Endodermal cell (in vitro differentiated cells): ENCODE results near the gene ADPRS. TPM values are rescaled to one million over a fixed set of nuclear protein-coding genes. Genes with fewer than 3 reads are reported as not detected.
A peak's percentile ranks its signal among the peaks of the same experiment; 100 is the strongest.

Experiments used
- DNase-seq: peaks from one replicate; pipeline ENCODE4 v3.0.0-alpha.2; 2017
- H3K27ac ChIP-seq: 2 replicates; pipeline ENCODE4 v1.5.1; 2013; ENCODE audit warnings: mild to moderate bottlenecking, low read depth, low read length, moderate library complexity
- H3K27me3 ChIP-seq: 2 replicates; pipeline ENCODE4 v1.6.1; 2013; ENCODE audit warnings: mild to moderate bottlenecking, low read length, moderate library complexity; ENCODE audit not compliant: insufficient read depth, control insufficient read depth, poor library complexity, severe bottlenecking
- H3K36me3 ChIP-seq: 2 replicates; pipeline ENCODE4 v1.7.0; 2013; ENCODE audit warnings: mild to moderate bottlenecking, low read length, moderate library complexity; ENCODE audit not compliant: control insufficient read depth, insufficient read depth
- H3K4me1 ChIP-seq: one replicate; pipeline ENCODE4 v1.7.0; 2013; ENCODE audit warnings: low read length; ENCODE audit not compliant: control insufficient read depth, insufficient read depth
- H3K4me3 ChIP-seq: 2 replicates; pipeline ENCODE4 v1.5.1; 2013; ENCODE audit warnings: mild to moderate bottlenecking, low read length, moderate library complexity
- H3K9ac ChIP-seq: 2 replicates; pipeline ENCODE4 v1.6.1; 2013; ENCODE audit warnings: mild to moderate bottlenecking, low read length, moderate library complexity; ENCODE audit not compliant: poor library complexity, severe bottlenecking; ENCODE audit errors: extremely low read depth
- H3K9me3 ChIP-seq: 2 replicates; pipeline ENCODE4 v1.6.1; 2013; ENCODE audit warnings: mild to moderate bottlenecking, low read length, moderate library complexity; ENCODE audit not compliant: control insufficient read depth
- H3K27ac Mint-ChIP-seq: 2 replicates; pipeline ENCODE4 v1.8.0; 2020; ENCODE audit warnings: mixed read lengths
- H3K27me3 Mint-ChIP-seq: 2 replicates; pipeline ENCODE4 v1.8.0; 2021; ENCODE audit warnings: mild to moderate bottlenecking, mixed read lengths; ENCODE audit not compliant: insufficient read depth
- H3K36me3 Mint-ChIP-seq: 2 replicates; pipeline ENCODE4 v1.8.0; 2020; ENCODE audit warnings: low read depth, mixed read lengths
- H3K4me1 Mint-ChIP-seq: 2 replicates; pipeline ENCODE4 v1.8.0; 2020; ENCODE audit warnings: mixed read lengths
- H3K4me3 Mint-ChIP-seq: 2 replicates; pipeline ENCODE4 v1.8.0; 2020; ENCODE audit warnings: mild to moderate bottlenecking, moderate library complexity, mixed read lengths
- H3K9me3 Mint-ChIP-seq: 2 replicates; pipeline ENCODE4 v1.8.0; 2020; ENCODE audit warnings: mild to moderate bottlenecking, mixed read lengths
- CTCF ChIP-seq: fragments of 200-600 bp; sonication (generic); conservative IDR thresholded peaks from 2 replicates; pipeline ENCODE4 v1.5.0; 2021; ENCODE audit warnings: antibody characterized with exemption, mild to moderate bottlenecking
- WGBS, 2 experiments: methylation state at CpG; one replicate each; pipeline versions ENCODE4 v1.1.5 to v1.1.7; 2013; ENCODE audit warnings: missing lambda C conversion rate in 2 of 2, mixed read lengths in 1 of 2; ENCODE audit not compliant: insufficient coverage in 1 of 2, insufficient read length in 1 of 2; 5-methylcytosine and 5-hydroxymethylcytosine counted together
- long read RNA-seq, 4 experiments: library from polyadenylated mRNA in 2 of 4; library from RNA in 1 of 4; library from capped mRNA in 1 of 4; stranded (forward) in 3 of 4; unstranded in 1 of 4; transcript quantifications; one replicate each; pipeline ENCODE4 v2.0.0, GENCODE V29; 2020 to 2021; ENCODE audit warnings: inconsistent platforms in 1 of 4
- polyA plus RNA-seq, 2 experiments: library from polyadenylated mRNA; stranded (reverse); fragments of 50-300 nt; gene quantifications; one replicate each; pipeline ENCODE4 v1.2.3, GENCODE V29; 2013
- total RNA-seq, 2 donors: library from RNA; stranded (reverse); fragmentation: NEBNext Ultra II Directional in 1 of 2; extraction: Animal tissue kit (Norgen Biotek cat#: 25700) in 1 of 2; gene quantifications; 2 replicates in 1 of 2; 3 replicates in 1 of 2; pipeline ENCODE4 v1.2.1, GENCODE V29; 2021

ADPRS gene, protein sequence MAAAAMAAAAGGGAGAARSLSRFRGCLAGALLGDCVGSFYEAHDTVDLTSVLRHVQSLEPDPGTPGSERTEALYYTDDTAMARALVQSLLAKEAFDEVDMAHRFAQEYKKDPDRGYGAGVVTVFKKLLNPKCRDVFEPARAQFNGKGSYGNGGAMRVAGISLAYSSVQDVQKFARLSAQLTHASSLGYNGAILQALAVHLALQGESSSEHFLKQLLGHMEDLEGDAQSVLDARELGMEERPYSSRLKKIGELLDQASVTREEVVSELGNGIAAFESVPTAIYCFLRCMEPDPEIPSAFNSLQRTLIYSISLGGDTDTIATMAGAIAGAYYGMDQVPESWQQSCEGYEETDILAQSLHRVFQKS
- total RNA-seq = 10 to 100 TPM; 22.1 to 25.3 TPM
- polyA plus RNA-seq (2013, experiment 1 of 2) = 25.0 TPM
- polyA plus RNA-seq (2013, experiment 2 of 2) = 24.8 TPM
- long read RNA-seq, experiment 1, transcript ADPRHL2-201 (6 exons, 1,668 nt) = major isoform, 7 of 11 reads
- long read RNA-seq, experiment 1, partial matches to known transcripts = 2 of 11 reads
- long read RNA-seq, experiment 1, other reads (novel, unspliced or antisense) = 2 of 11 reads
- long read RNA-seq, experiment 2, transcript ADPRHL2-201 (6 exons, 1,668 nt) = major isoform, 59 of 66 reads
- long read RNA-seq, experiment 2, partial matches to known transcripts = 2 of 66 reads
- long read RNA-seq, experiment 2, other reads (novel, unspliced or antisense) = 5 of 66 reads
- long read RNA-seq, experiment 3, transcript ADPRHL2-201 (6 exons, 1,668 nt) = major isoform, 202 of 214 reads
- long read RNA-seq, experiment 3, partial matches to known transcripts = 3 of 214 reads
- long read RNA-seq, experiment 3, other reads (novel, unspliced or antisense) = 9 of 214 reads
- long read RNA-seq, experiment 4, transcript ADPRHL2-201 (6 exons, 1,668 nt) = major isoform, 39 of 46 reads
- long read RNA-seq, experiment 4, partial matches to known transcripts = 4 of 46 reads
- long read RNA-seq, experiment 4, other reads (novel, unspliced or antisense) = 3 of 46 reads

DNA sequence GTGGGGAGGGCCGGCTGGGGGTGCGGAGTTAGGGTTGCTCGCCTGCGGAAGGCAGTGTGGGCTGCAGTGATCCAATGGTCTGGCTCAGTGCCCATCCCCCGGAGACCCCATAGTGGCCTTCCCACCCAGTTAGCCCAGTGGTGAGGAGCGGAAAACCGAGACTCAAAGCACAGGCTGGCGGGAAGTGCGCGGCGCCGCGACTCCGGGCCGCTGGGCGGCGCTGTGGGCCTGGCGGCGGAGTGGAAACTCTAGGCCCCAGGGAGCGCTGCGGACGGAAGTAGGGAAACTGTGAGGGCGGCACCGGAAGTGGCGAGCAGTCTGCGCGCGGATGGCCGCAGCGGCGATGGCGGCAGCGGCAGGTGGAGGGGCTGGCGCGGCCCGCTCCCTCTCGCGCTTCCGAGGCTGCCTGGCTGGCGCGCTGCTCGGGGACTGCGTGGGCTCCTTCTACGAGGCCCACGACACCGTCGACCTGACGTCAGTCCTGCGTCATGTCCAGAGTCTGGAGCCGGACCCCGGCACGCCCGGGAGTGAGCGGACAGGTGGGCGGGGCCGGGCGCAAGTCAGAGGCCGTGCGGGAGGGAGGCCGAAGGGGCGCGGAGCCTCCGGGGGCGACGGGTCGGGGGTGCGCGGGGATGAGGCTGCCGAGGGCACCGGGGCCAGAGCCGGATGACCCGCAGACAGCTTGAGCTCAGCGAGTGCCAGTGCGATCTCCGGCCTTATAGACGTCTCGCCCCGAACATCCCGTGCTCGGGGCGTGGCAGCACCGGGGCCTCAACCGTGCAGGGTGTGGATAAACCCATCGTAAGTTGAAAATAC lies at the start of gene ADPRS:
Gene ADPRS (plus strand): TSS at position 316 of the 816 bp plus-strand sequence. CDS start 13 bp downstream, at position 329.
- peaks cover 11% of the 10 kb centered on the region for H3K4me1 Mint-ChIP-seq
- H3K27ac Mint-ChIP-seq = peak within 1 kb of the TSS; percentile 92
- peaks cover 21% of the 10 kb centered on the region for H3K36me3 Mint-ChIP-seq
- H3K27me3 Mint-ChIP-seq = peaks cover 6% of the 10 kb centered on the region
- H3K4me3 Mint-ChIP-seq = peak within 1 kb of the TSS; percentile 72
- Histone ChIP-seq H3K9ac (peak within 1 kb of the TSS; percentile 76), H3K27ac (peak within 1 kb of the TSS; percentile 67), H3K4me1 (no peaks in the 10 kb centered on the region), H3K9me3 (no peaks in the 10 kb centered on the region), H3K4me3 (peak within 1 kb of the TSS; percentile 90), H3K27me3 (no peaks in the 10 kb centered on the region), H3K36me3 (peaks cover 35% of the 10 kb centered on the region)
- peak; percentile 96 for DNase-seq
- WGBS, 2 experiments = 2% methylated on average over 55 to 84 of the region's 84 CpGs
- TF ChIP-seq CTCF = peak; percentile 99
- H3K9me3 Mint-ChIP-seq = no peaks in the 10 kb centered on the region

DNA sequence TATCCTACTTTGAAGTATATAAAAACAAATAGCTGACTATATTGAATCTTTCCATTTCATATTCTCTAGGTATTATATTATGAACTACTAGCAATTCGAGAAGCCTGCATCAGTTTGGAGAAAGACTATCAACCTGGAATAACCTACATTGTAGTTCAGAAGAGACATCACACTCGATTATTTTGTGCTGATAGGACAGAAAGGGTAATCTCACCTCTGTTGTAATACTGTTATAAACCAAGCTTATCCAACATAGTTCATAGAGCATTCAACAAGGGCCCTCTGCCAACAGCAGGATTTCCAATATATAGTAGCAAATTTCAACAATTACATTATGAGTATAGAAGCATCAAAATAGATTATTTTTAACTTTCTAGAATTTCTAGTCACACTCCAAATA lies 48.5 kb upstream of the ADPRS start:
- Mint-ChIP-seq H3K36me3 (peaks cover 40% of the 10 kb centered on the region), H3K9me3 (no peaks in the 10 kb centered on the region), H3K27me3 (no peaks in the 10 kb centered on the region), H3K4me1 (no peaks in the 10 kb centered on the region), H3K4me3 (no peak overlapping the region), H3K27ac (no peak overlapping the region)
- no peaks in the 10 kb centered on the region for H3K9me3 ChIP-seq
- no peak for TF ChIP-seq CTCF
- H3K9ac ChIP-seq = no peak overlapping the region
- DNase-seq = no peak
- H3K4me1 ChIP-seq = no peaks in the 10 kb centered on the region
- H3K27ac ChIP-seq = no peak overlapping the region
- peaks cover 54% of the 10 kb centered on the region for H3K36me3 ChIP-seq
- 80 to 96% methylated on average over 1 to 2 of the region's 2 CpGs for WGBS, 2 experiments
- H3K27me3 ChIP-seq = no peaks in the 10 kb centered on the region
- no peak overlapping the region for H3K4me3 ChIP-seq

- DNase-seq = no peak
- no peaks in the 10 kb centered on the region for H3K27me3 Mint-ChIP-seq
- H3K4me3 Mint-ChIP-seq = no peak overlapping the region
- H3K9me3 Mint-ChIP-seq = no peaks in the 10 kb centered on the region
- Histone ChIP-seq H3K27me3 (no peaks in the 10 kb centered on the region), H3K9ac (no peak overlapping the region), H3K4me1 (no peaks in the 10 kb centered on the region), H3K27ac (no peak overlapping the region), H3K4me3 (no peak overlapping the region), H3K9me3 (no peaks in the 10 kb centered on the region), H3K36me3 (peaks cover 43% of the 10 kb centered on the region)
- TF ChIP-seq CTCF = no peak
- no peaks in the 10 kb centered on the region for H3K4me1 Mint-ChIP-seq
- no peak overlapping the region for H3K27ac Mint-ChIP-seq
- peaks cover 34% of the 10 kb centered on the region for H3K36me3 Mint-ChIP-seq
These were observed 36.9 kb upstream of the ADPRS start for GRCh38 chr1:36051821-36052220.
